GM18499 (cell line): ENCODE data around the gene SHPK.

Source experiments
- ATAC-seq: cut with Tn5 transposase; IDR thresholded peaks from one replicate; pipeline ENCODE4 v1.9.1; 2021; ENCODE audit warnings: moderate number of reproducible peaks; ENCODE audit not compliant: insufficient read depth, unreplicated experiment

The SHPK gene

GRCh38 chr17:3559270-3559645 is 76.8 kb downstream of the SHPK start:
- no peak for ATAC-seq

GRCh38 chr17:3558603-3559269 is 77.3 kb downstream of the SHPK start:
- no peak for ATAC-seq
